Peyer's patch (tissue), 4 donors: ENCODE measurements around the gene POLA1. TPM values are rescaled to one million over a fixed set of nuclear protein-coding genes. Genes with fewer than 3 reads are reported as not detected.

Source experiments
- DNase-seq, 3 donors: peaks; one replicate each; pipeline ENCODE4 v3.0.0-alpha.2; 2017 to 2019
- H3K27ac ChIP-seq, 4 donors: fragments of 200-600 bp; sonication (generic); one replicate each; pipeline ENCODE4 v1.5.1; 2016 to 2019
- H3K27me3 ChIP-seq, 2 donors: fragments of 200-600 bp; sonication (generic); one replicate each; pipeline ENCODE4 v1.5.1; 2019
- H3K36me3 ChIP-seq, 3 donors: fragments of 200-600 bp; sonication (generic); one replicate each; pipeline ENCODE4 v1.5.1; 2016 to 2019
- H3K4me1 ChIP-seq, 4 donors: fragments of 200-600 bp; sonication (generic); one replicate each; pipeline ENCODE4 v1.5.1; 2016 to 2019
- H3K4me3 ChIP-seq, 4 donors: fragments of 200-600 bp; sonication (generic); 1 replicate in 3 of 4; 2 replicates in 1 of 4; pipeline ENCODE4 v1.5.1; 2016 to 2019; ENCODE audit warnings: mild to moderate bottlenecking in 1 of 4
- H3K9me3 ChIP-seq, 4 donors: fragments of 200-600 bp; sonication (generic); one replicate each; pipeline ENCODE4 v1.5.1; 2016 to 2019; ENCODE audit warnings: mild to moderate bottlenecking in 1 of 4
- POLR2A ChIP-seq, 2 donors: fragments of 450-650 bp; IDR thresholded peaks; one replicate each; pipeline ENCODE4 v1.5.1; 2017; ENCODE audit warnings: antibody characterized with exemption in 2 of 2, mild to moderate bottlenecking in 2 of 2, moderate library complexity in 2 of 2
- small RNA-seq, 2 donors: library from RNA; depleted of rRNA; stranded (forward); fragments of <200 nt; gene quantifications; one replicate each; pipeline ENCODE3, GENCODE V24; 2016
- total RNA-seq, 4 donors: library from RNA; depleted of rRNA; stranded (reverse); fragments of >200 nt; gene quantifications; one replicate each; pipeline ENCODE4 v1.1.0, GENCODE V29; 2016
- TF ChIP-seq, protein P1 (sequence below), 6 experiments: fragments of 450-650 bp in 4 of 6; fragments of 200-600 bp in 2 of 6; sonication (generic) in 1 of 6; IDR thresholded peaks; one replicate each; pipeline ENCODE4 v1.5.1; 2017 to 2019; ENCODE audit warnings: antibody characterized with exemption in 6 of 6, mild to moderate bottlenecking in 3 of 6, moderate library complexity in 1 of 6

Gene POLA1
- total RNA-seq, 4 donors from 2014 or later = 5.3 to 51.2 (median 9.5) TPM

DNA sequence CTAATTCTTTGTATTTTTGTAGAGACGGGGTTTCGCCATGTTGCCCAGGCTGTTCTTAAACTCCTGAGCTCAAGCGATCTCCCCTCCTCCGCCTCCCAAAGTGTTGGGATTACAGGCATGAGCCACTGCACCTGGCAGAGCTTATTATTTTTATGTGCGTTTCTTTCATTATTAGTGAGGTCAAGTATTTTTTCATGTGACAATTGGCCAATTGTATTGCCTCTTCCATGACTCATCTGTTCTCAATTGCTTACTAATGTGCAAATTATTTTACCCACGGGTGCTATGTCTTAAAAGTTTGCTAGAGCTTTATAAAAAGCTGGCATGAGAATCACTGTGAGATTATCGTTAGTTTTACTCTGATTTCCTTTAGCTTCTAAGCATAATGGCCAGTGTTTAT is 335.0 kb downstream of the POLA1 start:
- Histone ChIP-seq H3K4me1 (no peaks in the 10 kb centered on the region), H3K27me3 (no peaks in the 10 kb centered on the region), H3K27ac (no peak overlapping the region), H3K4me3 (no peak overlapping the region), H3K36me3 (no peaks in the 10 kb centered on the region), H3K9me3 (no peaks in the 10 kb centered on the region)
- no peak for DNase-seq
- TF ChIP-seq POLR2A (IDR thresholded peaks at IDR 0.05) = no peak
- TF ChIP-seq, protein P1, sequence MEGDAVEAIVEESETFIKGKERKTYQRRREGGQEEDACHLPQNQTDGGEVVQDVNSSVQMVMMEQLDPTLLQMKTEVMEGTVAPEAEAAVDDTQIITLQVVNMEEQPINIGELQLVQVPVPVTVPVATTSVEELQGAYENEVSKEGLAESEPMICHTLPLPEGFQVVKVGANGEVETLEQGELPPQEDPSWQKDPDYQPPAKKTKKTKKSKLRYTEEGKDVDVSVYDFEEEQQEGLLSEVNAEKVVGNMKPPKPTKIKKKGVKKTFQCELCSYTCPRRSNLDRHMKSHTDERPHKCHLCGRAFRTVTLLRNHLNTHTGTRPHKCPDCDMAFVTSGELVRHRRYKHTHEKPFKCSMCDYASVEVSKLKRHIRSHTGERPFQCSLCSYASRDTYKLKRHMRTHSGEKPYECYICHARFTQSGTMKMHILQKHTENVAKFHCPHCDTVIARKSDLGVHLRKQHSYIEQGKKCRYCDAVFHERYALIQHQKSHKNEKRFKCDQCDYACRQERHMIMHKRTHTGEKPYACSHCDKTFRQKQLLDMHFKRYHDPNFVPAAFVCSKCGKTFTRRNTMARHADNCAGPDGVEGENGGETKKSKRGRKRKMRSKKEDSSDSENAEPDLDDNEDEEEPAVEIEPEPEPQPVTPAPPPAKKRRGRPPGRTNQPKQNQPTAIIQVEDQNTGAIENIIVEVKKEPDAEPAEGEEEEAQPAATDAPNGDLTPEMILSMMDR (IDR thresholded peaks at IDR 0.05) = no peak

- no peaks in the 10 kb centered on the region for H3K4me1 ChIP-seq
- no peaks in the 10 kb centered on the region for H3K27me3 ChIP-seq
- TF ChIP-seq, protein P1 (IDR thresholded peaks at IDR 0.05) = no peak
- no peak for TF ChIP-seq POLR2A (IDR thresholded peaks at IDR 0.05)
- no peaks in the 10 kb centered on the region for H3K9me3 ChIP-seq
- no peak for DNase-seq
- no peaks in the 10 kb centered on the region for H3K36me3 ChIP-seq
- no peak overlapping the region for H3K27ac ChIP-seq
- H3K4me3 ChIP-seq = no peak overlapping the region
Measured at GRCh38 chrX:25029288-25029825, 335.6 kb downstream of the POLA1 start.

DNA sequence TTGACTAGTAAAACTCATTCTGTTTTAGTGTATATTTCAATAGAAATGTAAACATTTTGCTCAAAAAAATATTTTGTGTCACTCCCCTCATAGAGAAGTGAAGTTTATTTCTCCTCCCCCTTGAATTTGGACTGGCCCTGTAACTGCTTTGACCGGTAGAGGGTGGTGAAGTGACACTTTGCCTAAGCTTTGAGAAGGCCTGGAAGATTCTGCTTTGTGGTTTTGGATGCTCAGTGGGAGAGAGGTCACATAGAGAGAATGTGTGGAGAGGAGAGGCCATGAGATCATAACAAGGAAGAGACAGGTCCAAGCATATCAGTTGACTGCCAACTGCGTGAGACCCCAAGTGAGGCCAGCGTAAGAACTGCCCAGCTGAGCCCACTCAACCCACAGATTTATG is 341.2 kb downstream of the POLA1 start:
- no peak overlapping the region for H3K27ac ChIP-seq
- TF ChIP-seq, protein P1 (IDR thresholded peaks at IDR 0.05) = peak in 1 of 6 experiments; percentile 13
- no peak for TF ChIP-seq POLR2A (IDR thresholded peaks at IDR 0.05)
- no peaks in the 10 kb centered on the region for H3K9me3 ChIP-seq
- no peak for DNase-seq
- H3K27me3 ChIP-seq = no peaks in the 10 kb centered on the region
- H3K36me3 ChIP-seq = no peaks in the 10 kb centered on the region
- no peak overlapping the region for H3K4me3 ChIP-seq
- H3K4me1 ChIP-seq = no peaks in the 10 kb centered on the region

DNA sequence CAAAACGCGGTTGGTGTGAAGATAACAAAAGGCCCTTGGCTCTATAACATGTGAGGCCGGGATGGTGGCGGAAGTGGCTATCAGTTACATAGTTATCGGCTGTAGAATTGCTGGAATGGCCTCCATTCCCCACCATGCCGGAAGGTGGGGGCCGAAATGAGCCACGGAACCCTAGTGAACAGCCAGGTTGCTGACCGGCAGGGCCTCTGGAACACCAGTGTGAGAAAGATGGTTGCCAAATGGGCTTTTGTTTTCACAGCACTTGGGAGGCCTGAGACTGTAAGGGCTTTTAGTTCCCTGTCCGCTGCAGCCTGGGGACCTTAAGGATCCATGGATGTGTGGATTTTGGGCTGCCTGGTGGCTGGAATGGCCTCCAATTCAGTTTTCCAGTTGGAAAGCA is 345.3 kb downstream of the POLA1 start:
- no peak overlapping the region for H3K4me3 ChIP-seq
- H3K9me3 ChIP-seq = no peaks in the 10 kb centered on the region
- H3K27me3 ChIP-seq = no peaks in the 10 kb centered on the region
- TF ChIP-seq, protein P1 (IDR thresholded peaks at IDR 0.05) = no peak
- no peak for TF ChIP-seq POLR2A (IDR thresholded peaks at IDR 0.05)
- DNase-seq = no peak
- no peak overlapping the region for H3K27ac ChIP-seq
- H3K36me3 ChIP-seq = no peaks in the 10 kb centered on the region
- H3K4me1 ChIP-seq = no peaks in the 10 kb centered on the region

DNA sequence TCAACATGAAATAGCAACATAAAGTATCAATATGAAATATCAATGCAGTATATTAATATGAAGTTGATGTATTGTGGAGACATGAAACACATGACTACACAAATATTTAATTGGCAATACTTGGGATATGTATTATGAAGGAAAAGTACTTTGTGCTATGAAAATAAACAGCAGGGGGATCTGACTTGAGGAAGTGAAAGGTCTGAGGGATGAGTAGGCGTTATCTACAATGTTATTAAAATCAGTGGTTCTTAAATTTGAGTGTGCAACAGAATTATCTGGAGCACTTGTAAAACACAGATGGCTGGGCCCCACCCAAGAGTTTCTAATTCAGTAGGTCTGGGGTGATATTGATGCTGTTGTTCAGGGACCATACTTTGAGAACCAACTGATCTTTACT is 349.5 kb downstream of the POLA1 start:
- no peak for DNase-seq
- H3K36me3 ChIP-seq = no peaks in the 10 kb centered on the region
- no peaks in the 10 kb centered on the region for H3K9me3 ChIP-seq
- no peaks in the 10 kb centered on the region for H3K4me1 ChIP-seq
- no peaks in the 10 kb centered on the region for H3K27me3 ChIP-seq
- TF ChIP-seq, protein P1 (IDR thresholded peaks at IDR 0.05) = no peak
- no peak for TF ChIP-seq POLR2A (IDR thresholded peaks at IDR 0.05)
- H3K4me3 ChIP-seq = no peak overlapping the region
- no peak overlapping the region for H3K27ac ChIP-seq

Small RNA genes within 50 kb of the gene (small RNA-seq; reads per million reads assigned to genes)
- 0 to 0.06 reads per million in 2 donors for gene SCARNA23

Other genes with a start within 250 kb of the POLA1 start
- gene PDK3, start 228.6 kb upstream of the POLA1 start, total RNA-seq = 10 to 100 TPM; 26.4 to 56.0 (median 32.5) TPM
- gene PCYT1B, start 46.6 kb upstream of the POLA1 start, total RNA-seq = not detected